ENCODE data around the gene MAPK6. TPM values are rescaled to one million over a fixed set of nuclear protein-coding genes. Genes with fewer than 3 reads are reported as not detected.

MAPK6 gene
- total RNA-seq, 1 experiment from 2014 or later = 35.9 TPM

- H3K36me3 Mint-ChIP-seq (ENCODE audit: insufficient read depth, unreplicated experiment) = no peaks in the 10 kb centered on the region
- H3K4me1 Mint-ChIP-seq (ENCODE audit: low read depth, unreplicated experiment) = peaks cover 28% of the 10 kb centered on the region
- intact Hi-C loops (cut with micrococcal nuclease; ENCODE audit: unreplicated experiment) = no loop called here
- TF ChIP-seq CTCF (IDR thresholded peaks at IDR 0.05; ENCODE audit: unreplicated experiment) = no peak
- BruUV-seq (replicated peaks) = no TSS peak
- DNase-seq = no peak
- H3K27me3 Mint-ChIP-seq (ENCODE audit: unreplicated experiment) = no peaks in the 10 kb centered on the region
- no peaks in the 10 kb centered on the region for H3K9me3 Mint-ChIP-seq (ENCODE audit: low read depth, unreplicated experiment)
- CTCF ChIA-PET = no interaction called here
- H3K4me3 Mint-ChIP-seq (ENCODE audit: low read depth, unreplicated experiment) = no peak overlapping the region
- H3K27ac Mint-ChIP-seq (ENCODE audit: unreplicated experiment) = no peak overlapping the region
Observed at GRCh38 chr15:52008359-52008697, 10.7 kb upstream of the MAPK6 start.

GRCh38 chr15:52008698-52009434 lies 10.2 kb upstream of the MAPK6 start:
- H3K36me3 Mint-ChIP-seq (ENCODE audit: insufficient read depth, unreplicated experiment) = no peaks in the 10 kb centered on the region
- intact Hi-C loops (cut with micrococcal nuclease; ENCODE audit: unreplicated experiment) = no loop called here
- H3K4me3 Mint-ChIP-seq (ENCODE audit: low read depth, unreplicated experiment) = no peak overlapping the region
- H3K4me1 Mint-ChIP-seq (ENCODE audit: low read depth, unreplicated experiment) = peaks cover 28% of the 10 kb centered on the region
- H3K27ac Mint-ChIP-seq (ENCODE audit: unreplicated experiment) = no peak overlapping the region
- BruUV-seq (replicated peaks) = no TSS peak
- H3K27me3 Mint-ChIP-seq (ENCODE audit: unreplicated experiment) = no peaks in the 10 kb centered on the region
- CTCF ChIA-PET = no interaction called here
- no peaks in the 10 kb centered on the region for H3K9me3 Mint-ChIP-seq (ENCODE audit: low read depth, unreplicated experiment)
- TF ChIP-seq CTCF (IDR thresholded peaks at IDR 0.05; ENCODE audit: unreplicated experiment) = no peak
- no peak for DNase-seq

GRCh38 chr15:52010633-52011595 lies 8.1 kb upstream of the MAPK6 start:
- Mint-ChIP-seq H3K27me3 (ENCODE audit: unreplicated experiment) (no peaks in the 10 kb centered on the region), H3K4me1 (ENCODE audit: low read depth, unreplicated experiment) (peaks cover 28% of the 10 kb centered on the region), H3K4me3 (ENCODE audit: low read depth, unreplicated experiment) (no peak overlapping the region), H3K27ac (ENCODE audit: unreplicated experiment) (peak overlapping the region; percentile 73), H3K36me3 (ENCODE audit: insufficient read depth, unreplicated experiment) (no peaks in the 10 kb centered on the region), H3K9me3 (ENCODE audit: low read depth, unreplicated experiment) (no peaks in the 10 kb centered on the region)
- peak; percentile 48 for DNase-seq
- CTCF ChIA-PET = interaction anchor here (0.6 kb wide), 1 partner anchor 92 kb away, joined by 3 read pairs; no protein-coding TSS in a partner anchor
- intact Hi-C loops (cut with micrococcal nuclease; ENCODE audit: unreplicated experiment) = no loop called here
- no peak for TF ChIP-seq CTCF (IDR thresholded peaks at IDR 0.05; ENCODE audit: unreplicated experiment)
- no TSS peak for BruUV-seq (replicated peaks)

GRCh38 chr15:52011711-52012144 lies 7.3 kb upstream of the MAPK6 start:
- H3K9me3 Mint-ChIP-seq (ENCODE audit: low read depth, unreplicated experiment) = no peaks in the 10 kb centered on the region
- H3K27me3 Mint-ChIP-seq (ENCODE audit: unreplicated experiment) = no peaks in the 10 kb centered on the region
- no peak overlapping the region for H3K4me3 Mint-ChIP-seq (ENCODE audit: low read depth, unreplicated experiment)
- CTCF ChIA-PET = interaction anchor here (0.6 kb wide), 1 partner anchor 92 kb away, joined by 3 read pairs; no protein-coding TSS in a partner anchor
- no peaks in the 10 kb centered on the region for H3K36me3 Mint-ChIP-seq (ENCODE audit: insufficient read depth, unreplicated experiment)
- intact Hi-C loops (cut with micrococcal nuclease; ENCODE audit: unreplicated experiment) = no loop called here
- DNase-seq = no peak
- H3K4me1 Mint-ChIP-seq (ENCODE audit: low read depth, unreplicated experiment) = peaks cover 28% of the 10 kb centered on the region
- no peak for TF ChIP-seq CTCF (IDR thresholded peaks at IDR 0.05; ENCODE audit: unreplicated experiment)
- H3K27ac Mint-ChIP-seq (ENCODE audit: unreplicated experiment) = no peak overlapping the region
- no TSS peak for BruUV-seq (replicated peaks)
